GM12872 (cell line): ENCODE results near the gene CGA.

Experiments used
- TF ChIP-seq, protein P1 (sequence below): IDR thresholded peaks from 3 replicates; pipeline ENCODE4 v1.5.1; 2011; ENCODE audit warnings: low read depth, mild to moderate bottlenecking, low read length, moderate library complexity; ENCODE audit not compliant: insufficient read depth

The CGA gene

DNA sequence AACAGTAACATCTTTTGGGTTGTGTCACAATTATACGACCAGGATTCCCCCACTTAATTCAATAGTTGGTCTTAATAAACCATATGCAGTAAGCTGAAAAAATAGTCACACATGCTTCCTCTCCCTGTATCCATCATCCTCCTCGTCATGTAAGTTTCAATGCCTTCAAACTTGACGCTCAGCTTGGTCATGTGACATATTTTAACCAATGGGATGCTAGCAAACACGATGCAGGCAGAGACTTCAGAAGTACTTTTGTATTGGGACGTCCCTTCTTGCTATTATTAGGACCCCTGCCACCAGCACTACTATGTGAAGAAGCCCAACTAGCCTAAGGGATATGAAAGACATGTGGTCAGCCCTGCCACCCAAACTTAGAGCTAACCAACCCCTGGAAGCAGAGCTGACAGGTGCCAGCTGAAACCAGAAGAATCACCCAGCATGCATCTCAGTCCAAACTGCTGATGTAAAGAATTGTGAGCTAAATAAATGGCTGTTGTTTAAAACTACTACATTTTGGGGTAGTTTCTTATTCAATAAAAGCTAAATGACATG, 49.3 kb downstream of the CGA start:
- TF ChIP-seq, protein P1, sequence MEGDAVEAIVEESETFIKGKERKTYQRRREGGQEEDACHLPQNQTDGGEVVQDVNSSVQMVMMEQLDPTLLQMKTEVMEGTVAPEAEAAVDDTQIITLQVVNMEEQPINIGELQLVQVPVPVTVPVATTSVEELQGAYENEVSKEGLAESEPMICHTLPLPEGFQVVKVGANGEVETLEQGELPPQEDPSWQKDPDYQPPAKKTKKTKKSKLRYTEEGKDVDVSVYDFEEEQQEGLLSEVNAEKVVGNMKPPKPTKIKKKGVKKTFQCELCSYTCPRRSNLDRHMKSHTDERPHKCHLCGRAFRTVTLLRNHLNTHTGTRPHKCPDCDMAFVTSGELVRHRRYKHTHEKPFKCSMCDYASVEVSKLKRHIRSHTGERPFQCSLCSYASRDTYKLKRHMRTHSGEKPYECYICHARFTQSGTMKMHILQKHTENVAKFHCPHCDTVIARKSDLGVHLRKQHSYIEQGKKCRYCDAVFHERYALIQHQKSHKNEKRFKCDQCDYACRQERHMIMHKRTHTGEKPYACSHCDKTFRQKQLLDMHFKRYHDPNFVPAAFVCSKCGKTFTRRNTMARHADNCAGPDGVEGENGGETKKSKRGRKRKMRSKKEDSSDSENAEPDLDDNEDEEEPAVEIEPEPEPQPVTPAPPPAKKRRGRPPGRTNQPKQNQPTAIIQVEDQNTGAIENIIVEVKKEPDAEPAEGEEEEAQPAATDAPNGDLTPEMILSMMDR: no peak

DNA sequence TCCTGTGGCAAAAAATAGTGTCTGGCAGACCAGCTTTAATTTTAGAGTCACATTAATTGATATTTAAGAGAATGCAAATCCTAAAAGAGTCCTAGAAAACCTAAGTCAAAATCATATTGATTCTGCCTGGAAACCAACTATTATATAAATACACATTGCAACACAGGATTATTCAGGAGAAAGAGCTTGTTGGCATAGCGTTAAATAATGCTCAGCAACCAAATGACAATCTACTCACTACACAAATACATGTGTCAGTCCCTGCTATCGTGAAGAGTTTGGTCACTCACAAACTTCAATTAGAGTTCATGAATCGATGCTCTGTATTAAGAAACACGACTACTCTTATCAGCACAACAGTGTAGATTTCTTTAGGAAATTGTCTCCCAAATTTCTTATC, 54.2 kb downstream of the CGA start:
- TF ChIP-seq, protein P1: no peak
